Left hindlimb (tissue), 1 donor: ENCODE results near the gene ZCCHC7.
"Not testable (repeated sequence)": the region's sequence is repeated elsewhere in the genome, so short reads cannot be mapped to it uniquely, and the experiment has no call there.

Experiments
- DNase-seq: peaks from one replicate; pipeline ENCODE4 v3.0.0-alpha.2; 2018

ZCCHC7 gene

GRCh38 chr9:37300620-37301019, 180.2 kb downstream of the ZCCHC7 start:
- DNase-seq = no peak

- DNase-seq = no peak
Observed at GRCh38 chr9:37301042-37301853, 180.9 kb downstream of the ZCCHC7 start.

GRCh38 chr9:37301854-37302172, 181.4 kb downstream of the ZCCHC7 start:
- no peak for DNase-seq

GRCh38 chr9:37302277-37302676, 181.9 kb downstream of the ZCCHC7 start:
- DNase-seq = no peak

- not testable (repeated sequence) for DNase-seq
Observed at GRCh38 chr9:37303272-37303671, 182.9 kb downstream of the ZCCHC7 start.

- no peak for DNase-seq
Observed at GRCh38 chr9:37309136-37309535, 188.8 kb downstream of the ZCCHC7 start.

GRCh38 chr9:37311938-37312708, 191.7 kb downstream of the ZCCHC7 start:
- no peak for DNase-seq

- no peak for DNase-seq
Observed at GRCh38 chr9:37324261-37324683, 203.9 kb downstream of the ZCCHC7 start.

- no peak for DNase-seq
Observed at GRCh38 chr9:37324691-37325490, 204.5 kb downstream of the ZCCHC7 start.

- no peak for DNase-seq
Observed at GRCh38 chr9:37325778-37326177, 205.4 kb downstream of the ZCCHC7 start.

GRCh38 chr9:37327553-37327952, 207.2 kb downstream of the ZCCHC7 start:
- DNase-seq = no peak

- no peak for DNase-seq
Observed at GRCh38 chr9:37328556-37329227, 208.3 kb downstream of the ZCCHC7 start.

GRCh38 chr9:37329576-37329975, 209.2 kb downstream of the ZCCHC7 start:
- no peak for DNase-seq

GRCh38 chr9:37331871-37332270, 211.5 kb downstream of the ZCCHC7 start:
- DNase-seq = no peak

- no peak for DNase-seq
Observed at GRCh38 chr9:37332578-37332977, 212.2 kb downstream of the ZCCHC7 start.

GRCh38 chr9:37333288-37333687, 212.9 kb downstream of the ZCCHC7 start:
- DNase-seq = no peak

GRCh38 chr9:37335238-37335637, 214.9 kb downstream of the ZCCHC7 start:
- no peak for DNase-seq

GRCh38 chr9:37336150-37336549, 215.8 kb downstream of the ZCCHC7 start:
- DNase-seq = no peak

- DNase-seq = no peak
Observed at GRCh38 chr9:37337301-37337890, 217.0 kb downstream of the ZCCHC7 start.

GRCh38 chr9:37338218-37338617, 217.8 kb downstream of the ZCCHC7 start:
- DNase-seq = no peak

GRCh38 chr9:37339923-37340322, 219.5 kb downstream of the ZCCHC7 start:
- no peak for DNase-seq

- no peak for DNase-seq
Observed at GRCh38 chr9:37340961-37341360, 220.6 kb downstream of the ZCCHC7 start.
